OCI-M2 (cell line): Measurements from ENCODE around the gene SPIN2B.

Experiments used
- DNase-seq: peaks from one replicate; lab custom pipeline; 2025; ENCODE audit not compliant: unreplicated experiment; lab: John Stamatoyannopoulos, UW

Gene SPIN2B

DNA sequence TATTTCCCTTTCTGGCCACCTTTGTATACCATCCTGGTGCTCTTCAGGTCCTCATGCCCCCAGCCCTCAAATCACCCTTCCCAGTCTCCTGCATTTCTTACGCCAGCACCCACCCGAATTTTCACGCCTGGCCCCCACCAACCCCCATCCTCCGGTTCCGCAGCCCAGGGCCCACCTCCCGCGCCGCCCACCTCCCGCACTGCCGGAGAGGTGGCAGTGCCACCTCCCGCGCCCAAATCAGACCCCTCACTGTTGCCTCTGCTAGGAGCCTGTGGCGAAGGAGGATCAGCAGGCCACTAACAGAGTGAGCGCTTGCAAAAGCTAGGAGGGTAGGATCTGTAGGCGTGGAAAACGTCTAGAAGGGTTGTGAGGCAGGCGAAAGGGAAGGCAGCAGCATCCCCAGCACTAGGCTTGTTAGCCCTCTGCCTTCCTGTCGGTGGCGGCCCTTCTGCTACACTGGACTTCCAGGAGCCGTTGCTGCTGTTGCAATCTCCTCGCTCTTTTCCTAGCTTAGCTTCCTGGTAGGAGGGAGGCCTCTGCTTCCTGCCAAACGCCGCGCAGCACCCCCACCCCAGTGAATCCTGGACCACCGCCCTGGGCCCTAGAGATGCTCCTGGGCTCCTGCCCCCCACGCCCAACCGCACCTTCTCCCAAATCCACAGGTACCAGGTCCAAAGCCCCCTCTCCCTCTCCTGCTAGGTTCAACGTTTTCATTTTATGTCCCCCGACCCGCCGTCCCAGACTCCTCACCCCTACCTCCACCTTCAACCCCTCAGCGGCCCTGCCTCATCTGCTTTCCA, 51.0 kb downstream of the SPIN2B start:
- no peak for DNase-seq
